ENCODE data around the gene LRPAP1.

DNA sequence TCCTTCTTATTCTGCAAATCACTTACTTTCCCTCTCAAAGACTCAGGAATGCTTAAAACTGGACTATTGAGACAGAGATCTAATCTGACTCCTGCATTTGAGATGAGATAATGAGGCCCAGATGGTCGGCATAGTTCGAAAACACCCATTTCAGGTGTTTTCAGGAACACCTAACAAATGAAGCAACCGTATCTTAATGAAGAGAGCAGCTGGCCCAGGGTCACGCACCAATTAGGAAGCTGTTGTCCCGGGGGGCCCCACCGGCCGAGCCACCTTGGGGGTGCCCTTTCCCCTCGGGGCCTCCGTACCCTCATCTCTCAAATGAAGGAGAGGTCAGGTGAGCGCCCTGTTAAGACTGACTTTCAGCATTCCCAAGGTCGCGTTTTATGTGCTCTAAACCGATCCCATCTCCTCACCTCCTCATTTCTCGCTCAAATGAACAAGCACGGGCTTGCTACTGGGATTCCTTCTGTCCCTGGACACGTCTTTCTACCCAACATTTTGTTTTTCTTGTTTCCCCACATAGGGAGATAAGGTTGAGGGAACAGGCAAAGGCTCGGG lies 824 bp downstream of the LRPAP1 start:
- TF ChIP-seq, protein P1, sequence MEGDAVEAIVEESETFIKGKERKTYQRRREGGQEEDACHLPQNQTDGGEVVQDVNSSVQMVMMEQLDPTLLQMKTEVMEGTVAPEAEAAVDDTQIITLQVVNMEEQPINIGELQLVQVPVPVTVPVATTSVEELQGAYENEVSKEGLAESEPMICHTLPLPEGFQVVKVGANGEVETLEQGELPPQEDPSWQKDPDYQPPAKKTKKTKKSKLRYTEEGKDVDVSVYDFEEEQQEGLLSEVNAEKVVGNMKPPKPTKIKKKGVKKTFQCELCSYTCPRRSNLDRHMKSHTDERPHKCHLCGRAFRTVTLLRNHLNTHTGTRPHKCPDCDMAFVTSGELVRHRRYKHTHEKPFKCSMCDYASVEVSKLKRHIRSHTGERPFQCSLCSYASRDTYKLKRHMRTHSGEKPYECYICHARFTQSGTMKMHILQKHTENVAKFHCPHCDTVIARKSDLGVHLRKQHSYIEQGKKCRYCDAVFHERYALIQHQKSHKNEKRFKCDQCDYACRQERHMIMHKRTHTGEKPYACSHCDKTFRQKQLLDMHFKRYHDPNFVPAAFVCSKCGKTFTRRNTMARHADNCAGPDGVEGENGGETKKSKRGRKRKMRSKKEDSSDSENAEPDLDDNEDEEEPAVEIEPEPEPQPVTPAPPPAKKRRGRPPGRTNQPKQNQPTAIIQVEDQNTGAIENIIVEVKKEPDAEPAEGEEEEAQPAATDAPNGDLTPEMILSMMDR (IDR thresholded peaks at IDR 0.05), result no peak
- TF ChIP-seq GABPB1 (CRISPR knock-in tag; IDR thresholded peaks at IDR 0.05), result no peak
- TF ChIP-seq TP53 (CRISPR knock-in tag; IDR thresholded peaks at IDR 0.05), result no peak
- TF ChIP-seq NR2C2 (CRISPR knock-in tag; IDR thresholded peaks at IDR 0.05), result no peak
- TF ChIP-seq, protein P2, sequence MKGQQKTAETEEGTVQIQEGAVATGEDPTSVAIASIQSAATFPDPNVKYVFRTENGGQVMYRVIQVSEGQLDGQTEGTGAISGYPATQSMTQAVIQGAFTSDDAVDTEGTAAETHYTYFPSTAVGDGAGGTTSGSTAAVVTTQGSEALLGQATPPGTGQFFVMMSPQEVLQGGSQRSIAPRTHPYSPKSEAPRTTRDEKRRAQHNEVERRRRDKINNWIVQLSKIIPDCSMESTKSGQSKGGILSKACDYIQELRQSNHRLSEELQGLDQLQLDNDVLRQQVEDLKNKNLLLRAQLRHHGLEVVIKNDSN (CRISPR knock-in tag; IDR thresholded peaks at IDR 0.05), result no peak
